Measurements from ENCODE around the gene GANAB.
"Not testable (repeated sequence)": the region's sequence is repeated elsewhere in the genome, so short reads cannot be mapped to it uniquely, and the experiment has no call there.

Gene GANAB

DNA sequence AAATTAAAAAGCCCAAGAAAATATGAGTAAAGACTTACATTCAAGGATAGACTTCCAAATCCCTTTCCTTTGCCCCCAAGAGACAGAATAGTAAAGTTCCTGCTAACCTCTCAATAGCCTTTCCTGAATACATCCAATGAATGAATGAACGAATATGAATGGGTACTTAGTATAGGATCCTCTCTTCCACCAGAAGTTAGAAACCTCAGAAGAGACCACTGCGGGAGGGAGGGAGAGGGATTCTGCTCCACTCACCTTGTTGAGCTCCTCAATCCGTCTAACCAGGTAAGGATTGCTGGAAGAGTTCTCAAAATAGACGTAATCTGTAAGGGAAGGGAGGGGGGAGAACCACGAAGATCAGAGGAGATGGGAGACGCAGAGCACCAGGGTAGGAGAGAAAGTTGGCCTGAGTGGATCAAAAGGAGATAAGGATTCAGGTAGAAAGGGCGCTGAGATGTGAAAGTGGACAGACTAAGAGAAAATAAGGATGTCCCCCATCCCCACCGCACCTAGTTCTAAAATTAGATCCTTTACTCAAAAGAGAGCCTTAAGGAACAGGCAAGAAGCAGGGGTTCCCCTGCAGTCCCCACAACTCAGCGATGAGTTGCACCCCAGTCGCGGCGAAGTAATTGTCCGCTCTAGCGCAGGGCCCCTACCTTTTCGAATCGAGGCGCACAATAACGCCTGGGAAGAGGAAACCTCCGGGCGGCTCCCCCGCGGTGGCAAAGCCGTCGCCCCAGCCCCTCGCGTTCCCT lies 45.9 kb downstream of the GANAB start:
- no peak for DNase-seq

DNA sequence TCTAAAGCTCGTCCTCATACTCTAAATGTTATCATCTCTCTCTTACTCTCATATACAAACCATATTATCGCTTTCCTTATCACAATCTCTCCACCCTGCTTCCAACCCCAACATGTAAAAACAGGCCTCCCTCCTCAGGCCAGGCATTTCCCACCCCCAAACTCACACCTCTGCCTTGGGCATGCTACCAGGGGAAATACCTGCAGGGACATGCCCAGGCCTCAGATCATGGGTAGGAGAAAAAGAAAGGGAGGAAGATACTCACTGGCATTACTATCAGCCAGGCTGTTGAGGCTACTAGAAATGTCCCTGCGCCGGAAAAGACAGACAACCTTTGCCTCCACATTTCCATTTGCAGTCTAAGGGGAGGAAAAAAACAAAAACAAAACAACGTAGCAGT lies 46.5 kb downstream of the GANAB start:
- DNase-seq: no peak

DNA sequence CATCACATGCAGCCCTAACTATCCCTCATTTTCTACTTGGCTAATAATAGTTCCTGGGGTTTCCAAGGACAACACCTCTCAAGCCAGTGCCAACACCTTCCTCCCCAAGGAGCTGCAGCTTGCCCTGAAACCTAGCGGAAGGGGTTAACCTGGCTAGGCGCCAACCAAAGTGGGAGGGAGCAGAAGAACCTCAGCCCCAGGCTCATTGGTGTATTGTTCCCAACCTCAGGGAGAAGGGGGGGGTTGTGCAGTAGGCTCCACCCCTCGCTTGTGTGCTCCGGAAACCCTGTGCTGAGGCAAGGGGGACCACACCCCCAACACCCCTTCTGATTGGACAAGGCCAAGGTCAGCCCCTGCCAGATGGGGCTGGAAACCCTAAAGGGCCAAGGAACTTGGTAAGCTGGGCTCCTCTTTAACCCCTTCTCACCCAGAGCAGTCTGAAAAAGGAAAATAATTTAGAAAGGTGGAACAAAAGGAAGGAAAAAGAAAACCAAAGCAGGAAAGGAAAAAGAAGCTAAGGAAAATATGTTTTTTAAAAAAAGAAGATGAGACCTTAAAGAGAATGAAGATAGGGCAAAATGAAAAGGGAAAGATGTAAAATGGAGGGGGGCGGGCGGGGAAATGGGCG lies 47.2 kb downstream of the GANAB start:
- DNase-seq: peak; percentile 95

DNA sequence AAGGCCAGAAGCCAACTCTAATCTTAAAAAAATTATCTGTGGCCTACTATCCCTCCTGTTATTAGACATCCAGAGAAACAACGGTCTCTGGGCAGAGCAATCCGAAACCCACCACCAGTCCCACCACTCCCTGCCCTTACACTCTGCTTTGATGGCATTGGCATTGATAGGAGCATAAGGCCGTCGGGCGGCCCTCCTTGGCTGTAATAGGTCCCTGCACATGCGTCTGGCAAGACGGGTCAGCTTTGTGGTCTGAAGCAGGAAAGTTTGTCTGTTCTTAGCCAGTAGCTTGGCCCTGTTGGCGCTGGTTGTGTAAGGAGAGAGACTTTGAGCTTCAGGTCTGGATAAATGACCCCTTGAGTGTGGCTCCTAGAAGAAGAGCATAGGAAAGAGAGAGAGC lies 51.3 kb downstream of the GANAB start:
- no peak for DNase-seq

DNA sequence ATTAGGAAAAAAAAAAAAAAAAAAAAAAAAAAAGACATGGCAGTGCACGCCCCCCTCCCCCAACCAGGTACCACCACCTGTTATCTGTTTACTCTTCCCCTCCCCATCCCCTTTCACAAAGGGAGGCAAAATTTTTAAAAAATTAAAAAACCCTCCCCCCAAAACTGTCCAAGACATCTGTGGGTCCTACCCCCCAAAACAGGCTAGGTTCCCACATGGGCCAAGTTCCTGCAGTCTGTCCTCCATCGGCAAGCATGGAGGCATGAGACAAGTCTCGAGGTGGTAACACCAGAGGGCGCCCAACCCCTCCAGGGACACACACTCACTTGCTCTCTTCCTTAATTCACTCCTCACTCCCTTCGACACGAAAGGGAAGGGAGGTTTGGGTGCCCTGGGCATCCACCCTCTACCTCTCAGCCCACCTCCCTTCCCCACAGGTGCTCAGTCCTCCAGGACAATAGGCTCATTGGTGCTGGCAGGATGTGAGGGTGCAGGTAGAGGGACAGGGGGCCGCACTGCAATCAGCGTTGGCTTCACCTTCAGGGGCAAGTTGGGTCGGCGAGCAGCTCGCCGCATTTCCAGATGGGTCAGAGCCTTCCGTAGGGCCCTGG lies 52.9 kb downstream of the GANAB start:
- no peak for DNase-seq

DNA sequence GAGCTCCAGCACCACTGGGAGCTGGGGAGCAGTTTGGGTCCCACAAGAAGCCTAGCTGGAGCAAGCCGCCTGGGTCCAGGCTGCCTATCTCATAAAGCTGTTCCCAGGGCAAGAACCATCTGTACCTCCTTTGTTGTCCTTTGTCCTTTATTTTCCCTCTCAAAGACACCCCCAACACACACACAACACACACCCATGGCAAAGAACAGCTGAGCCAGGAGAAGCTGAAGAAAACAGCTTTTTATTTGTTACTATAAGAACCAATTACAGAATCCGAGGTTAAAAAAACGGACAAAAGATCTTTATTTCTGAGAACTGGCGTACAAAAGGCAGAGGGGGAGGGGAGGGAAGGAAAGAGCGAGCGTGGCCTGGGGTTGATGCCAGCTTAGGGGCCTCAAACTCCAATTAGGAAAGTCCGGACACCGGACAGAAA lies 53.4 kb downstream of the GANAB start:
- DNase-seq: no peak

DNA sequence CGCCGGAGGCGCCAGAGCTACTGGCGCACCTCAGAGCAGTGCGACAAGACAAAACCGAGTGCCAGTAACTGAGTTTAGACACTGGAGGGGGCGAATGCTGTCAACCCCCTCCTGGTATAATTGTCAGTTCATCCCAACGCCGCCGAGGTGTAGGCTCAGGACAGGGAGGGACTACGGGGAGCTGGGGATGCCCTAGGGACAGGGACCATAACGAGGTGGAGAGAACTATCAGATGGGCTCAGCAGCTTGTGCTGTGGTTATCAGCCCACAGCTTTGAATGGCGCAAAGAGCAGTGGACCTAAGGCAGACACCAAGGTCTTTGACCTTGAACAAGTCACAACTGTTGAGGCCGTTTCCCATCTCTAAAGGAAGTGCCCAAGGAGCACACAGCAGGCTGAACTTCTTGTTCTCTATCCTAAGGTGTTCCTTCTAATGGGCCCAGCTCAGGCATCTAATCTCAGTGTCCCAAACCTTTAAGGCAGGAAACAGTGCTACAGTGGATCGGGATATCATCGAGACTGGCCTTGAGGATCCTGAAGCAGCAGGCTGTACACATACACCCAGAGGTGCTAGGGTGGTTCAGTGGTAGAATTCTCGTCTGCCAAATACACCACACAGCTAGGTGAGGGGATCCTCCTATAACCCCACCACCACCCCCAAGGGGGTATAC lies 54.1 kb downstream of the GANAB start:
- no peak for DNase-seq

DNA sequence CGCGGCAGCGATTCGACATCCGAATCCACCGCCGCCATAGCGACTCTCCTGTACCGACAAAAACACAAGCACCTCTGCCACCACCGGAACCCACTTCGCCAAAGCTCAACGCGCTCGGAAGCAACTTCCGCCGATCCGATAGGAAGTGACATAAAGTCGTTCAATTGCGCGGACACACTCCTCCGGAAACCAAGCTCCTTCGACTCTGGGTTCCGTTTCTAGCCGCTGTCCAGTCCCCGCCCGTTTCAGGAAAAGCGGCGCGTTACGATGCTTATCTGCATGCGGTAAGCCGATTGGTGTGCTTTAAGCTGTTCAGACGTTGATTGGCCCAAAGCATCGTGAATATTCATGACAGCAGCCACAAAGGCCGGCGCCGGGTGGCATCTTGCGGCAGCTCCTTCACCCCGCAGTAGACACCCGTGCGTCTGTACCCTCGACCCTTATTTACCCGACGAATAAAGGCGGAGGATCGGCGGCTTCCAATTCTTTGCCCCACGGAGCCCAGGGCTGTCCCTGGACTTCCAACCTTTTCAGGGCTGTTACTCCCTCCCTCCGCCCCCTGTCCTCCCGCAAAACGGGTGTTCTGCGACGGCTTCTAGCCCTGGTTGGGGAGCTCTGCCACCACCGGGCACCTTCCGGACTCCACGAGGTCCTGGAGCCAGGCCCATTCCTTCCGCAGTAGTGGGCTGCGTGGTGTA lies 54.8 kb downstream of the GANAB start, which contains the start of gene TUT1:
TUT1 (minus strand) TSS at position 76 of the 698 bp plus-strand sequence; CDS start at position 38, 38 bp downstream.
- peak; percentile 99 for DNase-seq

DNA sequence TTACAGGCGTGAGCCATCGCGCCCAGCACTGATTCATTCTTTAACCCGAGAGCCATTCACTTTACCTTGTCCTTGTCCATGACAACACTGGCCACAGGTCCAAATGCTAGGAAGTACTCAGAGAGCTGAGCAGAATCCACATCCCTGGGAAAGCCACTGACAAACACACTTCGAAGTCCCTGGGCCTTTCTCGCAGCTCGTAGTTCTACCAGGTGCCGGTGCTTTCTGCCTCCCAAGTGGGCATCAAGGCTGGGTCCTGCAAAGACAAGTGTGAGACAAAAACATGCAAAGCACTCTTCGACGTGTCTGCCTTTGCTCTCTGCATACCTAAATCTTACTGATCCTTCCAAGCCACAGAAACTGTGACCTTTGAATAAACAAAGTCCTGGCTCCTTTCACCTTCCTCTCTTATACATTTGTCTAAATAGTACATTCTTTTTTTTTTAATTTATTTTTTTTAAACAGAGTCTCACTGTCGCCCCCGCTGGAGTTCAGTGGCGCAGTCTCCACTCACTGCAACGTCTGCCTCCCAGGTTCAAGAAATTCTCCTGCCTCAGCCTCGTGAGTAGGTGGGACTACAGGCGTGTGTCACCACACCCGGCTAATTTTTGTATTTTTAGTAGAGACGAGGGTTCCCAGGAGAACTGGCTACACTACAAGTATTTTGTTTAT lies 57.3 kb downstream of the GANAB start:
- DNase-seq: no peak

DNA sequence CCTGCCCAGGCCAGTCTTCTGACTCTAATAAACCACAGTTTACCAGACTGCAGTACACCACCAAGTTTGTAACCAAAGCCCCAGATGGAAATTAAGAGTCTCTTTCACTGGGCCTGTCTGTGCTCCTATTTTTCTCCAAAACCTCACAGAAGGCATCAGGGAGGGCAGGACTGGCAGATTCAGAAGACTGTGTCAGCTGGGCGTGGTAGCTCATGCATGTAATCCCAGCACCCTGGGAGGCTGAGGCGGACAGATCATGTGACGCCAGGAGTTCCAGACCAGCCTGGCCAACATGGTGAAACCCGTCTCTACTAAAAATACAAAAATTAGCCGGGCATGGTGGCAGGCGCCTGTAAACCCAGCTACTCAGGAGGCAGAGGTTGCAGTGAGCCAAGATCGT lies 61.1 kb downstream of the GANAB start:
- DNase-seq: not testable (repeated sequence)

DNA sequence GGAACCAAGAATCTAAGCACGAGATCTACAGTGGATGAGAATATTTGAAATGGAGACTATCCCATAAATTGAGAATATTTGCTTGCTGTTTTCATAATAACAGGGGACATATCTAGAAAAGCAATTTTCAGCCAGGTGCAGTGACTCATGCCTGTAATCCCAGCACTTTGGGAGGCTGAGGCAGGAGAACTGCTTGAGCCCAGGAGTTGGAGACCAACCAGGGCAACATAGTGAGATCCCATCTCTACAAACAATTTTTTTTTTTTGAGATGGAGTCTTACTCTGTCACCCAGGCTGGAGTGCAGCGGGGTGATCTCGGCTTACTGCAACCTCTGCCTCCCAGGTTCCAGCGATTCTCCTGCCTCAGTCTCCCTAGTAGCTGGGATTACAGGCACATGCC lies 64.7 kb downstream of the GANAB start:
- not testable (repeated sequence) for DNase-seq

DNA sequence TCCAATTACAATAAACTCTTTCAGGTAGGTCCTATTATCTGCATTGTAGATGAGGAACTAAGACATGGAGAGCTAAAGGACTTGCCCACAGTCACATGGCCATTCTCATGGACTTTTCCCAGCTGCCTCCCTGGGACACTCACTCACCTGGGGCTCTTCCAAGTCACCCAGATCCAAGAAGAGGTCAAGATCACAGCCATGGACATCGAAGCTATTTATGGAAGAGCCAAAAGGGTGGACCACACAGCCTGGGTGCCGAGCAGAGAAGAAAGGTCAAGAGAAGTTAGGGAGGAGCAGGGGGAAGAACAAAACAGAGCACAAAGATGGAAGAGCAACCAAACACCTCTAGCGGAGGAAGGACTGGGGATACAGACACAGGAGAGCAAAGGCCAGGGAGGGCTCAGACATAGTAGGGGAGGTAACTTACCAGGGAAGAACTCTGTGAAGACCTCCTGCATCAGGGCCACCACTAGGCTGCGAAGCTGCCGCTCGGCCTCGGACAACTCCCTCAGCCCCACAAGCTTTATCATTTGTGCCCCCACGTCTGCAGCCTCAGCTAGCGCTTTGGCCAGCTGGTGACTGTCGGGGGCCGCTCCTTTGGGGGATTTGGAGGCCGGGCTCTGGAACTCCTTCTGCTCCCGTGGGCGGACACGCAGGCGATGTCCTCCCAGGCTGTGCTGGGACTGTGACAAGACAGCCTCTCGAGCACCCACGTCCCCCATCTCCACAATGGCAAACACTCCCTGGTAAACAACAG lies 65.3 kb downstream of the GANAB start:
- no peak for DNase-seq

DNA sequence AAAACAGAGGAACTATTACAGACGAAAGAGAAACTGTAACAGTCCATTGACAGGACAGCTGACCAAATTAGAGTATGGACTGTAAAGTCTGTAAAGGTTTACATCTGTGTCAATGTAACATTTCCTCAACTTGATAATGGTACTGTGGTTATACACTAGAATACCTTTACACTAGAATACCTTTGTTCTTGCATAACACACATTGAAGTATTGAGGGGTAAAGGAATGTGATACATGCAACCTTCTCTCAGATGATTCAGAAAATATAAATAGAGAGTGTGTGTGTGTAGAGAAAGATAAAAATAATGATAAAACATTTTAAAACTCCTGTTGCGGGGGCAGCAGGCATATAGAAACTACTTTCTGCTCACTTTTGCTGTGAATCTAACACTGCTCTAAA lies 67.2 kb downstream of the GANAB start:
- DNase-seq: no peak

DNA sequence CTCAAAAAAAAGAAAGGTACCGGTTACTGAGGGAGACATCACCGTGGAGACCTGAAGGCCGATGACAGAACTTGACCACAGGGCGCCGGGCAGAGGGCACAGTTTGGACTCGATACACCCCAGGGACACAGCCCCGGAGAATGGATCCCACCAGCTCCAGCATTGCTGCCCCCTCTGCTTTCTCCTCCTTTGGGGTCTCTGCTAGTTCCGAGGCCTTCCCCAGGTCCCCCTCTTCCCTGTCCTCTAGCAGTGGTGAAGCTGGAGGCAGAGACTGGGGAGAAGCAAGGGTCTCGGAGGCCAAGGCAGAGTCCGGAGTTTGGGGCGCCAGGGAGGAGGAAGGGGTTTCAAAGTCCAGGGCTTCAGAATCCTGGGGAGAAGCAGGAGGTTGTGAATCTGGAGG lies 67.9 kb downstream of the GANAB start:
- no peak for DNase-seq

DNA sequence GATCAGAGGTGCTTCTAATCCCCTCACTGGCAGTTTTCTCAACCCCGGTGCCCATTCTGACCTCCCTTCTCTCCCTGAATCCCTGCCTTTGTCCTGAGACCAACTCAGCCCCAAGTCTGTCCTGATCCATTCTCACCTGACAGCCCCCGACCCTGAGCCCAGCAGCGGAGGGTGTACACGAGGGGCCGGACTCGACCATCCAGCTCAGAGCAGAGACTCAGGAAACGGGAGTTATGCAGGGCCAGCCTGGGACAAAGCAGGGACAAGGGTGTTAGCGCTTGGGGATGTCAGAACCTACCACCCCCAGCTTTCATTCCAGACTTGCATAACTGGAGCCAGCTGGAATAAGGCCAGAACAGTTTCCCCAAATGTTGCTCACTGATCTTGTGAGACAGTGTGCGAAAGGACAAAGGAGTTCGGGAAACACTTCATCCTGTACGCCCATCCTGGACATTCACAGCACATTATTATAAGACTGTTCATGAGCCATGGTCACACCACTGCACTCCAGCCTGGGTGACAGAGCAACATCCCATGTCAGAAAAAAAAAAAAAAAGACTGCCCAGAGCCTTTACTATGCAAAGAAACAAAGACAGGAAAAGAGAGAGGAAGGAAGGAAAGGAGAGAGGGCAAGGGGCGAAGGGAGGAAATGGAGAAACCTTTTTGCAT lies 69.2 kb downstream of the GANAB start:
- no peak for DNase-seq

DNA sequence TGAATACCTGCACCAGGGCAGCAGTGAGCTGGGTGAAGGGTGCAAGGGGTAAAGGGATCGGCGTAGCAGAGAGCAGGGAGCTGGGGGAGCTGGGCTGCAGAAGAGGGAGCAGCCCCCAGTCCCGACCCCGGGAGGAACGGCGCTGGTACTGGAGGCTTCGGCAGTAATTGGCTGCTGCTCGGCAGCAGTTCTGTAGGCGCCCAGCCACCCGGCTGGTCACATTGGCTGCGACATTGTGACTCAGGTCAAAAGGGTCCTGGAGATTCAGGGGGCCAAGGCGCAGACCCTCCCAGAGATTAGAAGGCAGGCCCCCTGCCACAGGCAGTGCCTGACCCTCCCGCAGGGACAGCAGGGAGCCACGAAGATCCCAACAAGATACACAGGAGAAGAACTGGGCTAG lies 70.6 kb downstream of the GANAB start:
- no peak for DNase-seq

DNA sequence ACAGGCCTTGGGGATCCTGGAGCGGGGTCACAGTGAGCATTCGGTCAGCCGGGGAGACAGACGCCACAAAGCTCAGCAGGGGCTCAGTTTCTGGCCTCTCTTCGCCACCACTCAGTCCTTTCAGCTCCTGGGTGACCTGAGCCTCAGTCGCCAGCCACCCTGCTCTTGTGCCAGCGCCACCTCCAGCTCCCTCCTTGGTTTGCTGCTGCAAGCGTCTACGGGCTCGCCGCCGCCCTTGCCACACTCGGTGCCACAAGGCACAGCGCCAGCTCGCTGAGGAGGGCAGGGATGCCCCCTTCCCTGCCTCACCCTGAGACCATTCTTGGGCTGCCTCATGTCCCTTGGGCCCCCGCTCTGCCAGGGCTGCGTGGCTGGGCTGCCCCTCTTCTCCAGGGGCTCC lies 71.3 kb downstream of the GANAB start:
- no peak for DNase-seq
